ENCODE results near the gene SERGEF. TPM values are rescaled to one million over a fixed set of nuclear protein-coding genes. Genes with fewer than 3 reads are reported as not detected.
A peak's percentile ranks its signal among the peaks of the same experiment; 100 is the strongest.
"Not testable (repeated sequence)": the region's sequence is repeated elsewhere in the genome, so short reads cannot be mapped to it uniquely, and the experiment has no call there.

SERGEF gene
- total RNA-seq, 1 experiment from 2014 or later: 19.0 TPM

DNA sequence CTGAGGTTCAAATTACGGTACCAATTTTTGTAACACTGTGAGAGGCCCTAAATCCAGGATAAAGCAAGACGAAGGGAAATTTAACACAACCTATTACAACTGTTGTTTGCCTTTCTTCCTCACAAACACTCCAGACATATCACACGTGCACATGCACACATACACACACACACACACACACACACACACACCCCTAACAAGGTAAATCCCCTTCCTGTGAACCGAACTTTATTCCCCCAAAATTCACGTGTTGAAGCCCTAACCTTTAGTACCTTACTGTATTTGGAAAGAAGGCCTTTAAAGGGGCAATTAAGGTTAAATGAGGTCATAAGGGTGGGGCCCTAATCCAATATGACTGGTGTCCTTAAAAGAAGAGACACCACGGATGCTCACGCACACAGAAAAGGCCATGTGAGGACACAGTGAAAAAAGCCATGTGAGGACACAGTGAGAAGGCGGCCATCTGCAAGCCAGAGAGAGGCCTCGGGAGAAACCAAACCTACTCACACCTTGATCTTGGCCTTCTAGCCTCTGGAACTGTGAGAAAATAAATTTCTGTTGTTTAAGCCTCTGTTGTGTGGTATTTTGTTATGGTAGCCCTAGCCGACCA, 1.8 kb downstream of the SERGEF start:
- Histone ChIP-seq H3K27me3 (no peaks in the 10 kb centered on the region), H3K4me3 (no peak overlapping the region), H3K36me3 (no peaks in the 10 kb centered on the region), H3K9me3 (no peaks in the 10 kb centered on the region)
- no peak for DNase-seq

DNA sequence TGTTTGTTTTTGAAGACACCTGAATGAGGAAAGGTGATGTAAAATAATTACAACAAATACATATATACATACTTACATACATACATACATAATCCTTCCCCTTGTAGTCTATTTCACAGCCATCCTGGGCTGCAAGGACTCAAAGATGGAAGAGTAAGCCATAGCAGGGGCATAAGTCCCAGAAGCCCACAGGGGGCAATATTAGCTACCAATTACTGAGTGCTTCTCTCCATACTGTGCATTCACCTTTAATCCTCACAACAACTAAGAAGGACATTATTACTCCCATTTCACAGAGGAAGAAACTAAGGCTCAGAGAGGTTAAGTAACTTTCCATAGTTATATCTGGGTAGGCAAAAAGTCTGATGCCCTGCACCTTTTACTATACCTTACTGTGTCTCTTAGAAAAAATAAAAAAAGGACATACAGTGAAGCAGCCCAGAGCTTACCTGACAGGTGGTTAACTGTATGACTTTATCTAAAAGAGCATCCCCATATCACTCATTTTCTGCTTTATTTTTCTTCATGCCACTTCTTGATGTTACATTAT, 2.7 kb downstream of the SERGEF start:
- Histone ChIP-seq H3K36me3 (no peaks in the 10 kb centered on the region), H3K27me3 (no peaks in the 10 kb centered on the region), H3K9me3 (no peaks in the 10 kb centered on the region), H3K4me3 (no peak overlapping the region)
- DNase-seq: no peak

DNA sequence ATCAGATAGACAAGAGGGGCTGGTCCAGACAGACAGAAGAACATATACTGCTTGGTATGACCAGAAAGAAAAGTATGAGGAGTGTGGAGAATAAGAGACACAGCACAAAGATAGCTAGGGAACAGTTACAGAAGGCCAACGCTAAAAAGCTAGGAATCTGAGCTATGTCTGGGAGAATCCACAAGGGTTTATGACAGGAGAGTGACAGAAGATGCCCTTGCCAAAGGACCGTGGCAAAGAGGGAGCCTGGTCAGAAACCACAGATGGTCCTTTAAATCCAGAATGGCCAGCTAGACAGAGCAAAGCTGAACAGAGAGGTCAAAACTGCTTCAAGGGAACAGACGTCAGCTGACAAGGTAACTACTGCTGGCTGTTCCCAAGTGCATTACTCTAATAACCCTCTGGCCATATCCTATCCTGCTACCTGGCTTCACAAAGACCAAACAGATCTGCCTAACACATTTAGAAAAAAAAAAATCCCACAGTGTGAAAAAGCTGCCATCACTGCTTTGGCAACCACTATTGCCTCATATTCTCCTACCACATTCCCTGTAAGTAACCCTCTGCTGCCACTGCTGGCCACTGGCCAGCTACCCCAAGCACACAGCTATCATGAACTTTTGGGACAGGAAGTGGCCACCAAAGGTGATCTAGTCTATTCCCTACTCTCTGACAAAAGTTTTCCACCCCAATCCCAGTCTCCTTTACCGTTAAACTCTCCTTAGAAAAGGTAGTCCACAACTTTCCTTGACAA, 7.3 kb downstream of the SERGEF start:
- Histone ChIP-seq H3K27me3 (no peaks in the 10 kb centered on the region), H3K9me3 (no peaks in the 10 kb centered on the region), H3K4me3 (no peak overlapping the region), H3K36me3 (0 out of 2 replicates have a peak, but pooled peaks cover 2% of the 10 kb centered on the region)
- DNase-seq: no peak

DNA sequence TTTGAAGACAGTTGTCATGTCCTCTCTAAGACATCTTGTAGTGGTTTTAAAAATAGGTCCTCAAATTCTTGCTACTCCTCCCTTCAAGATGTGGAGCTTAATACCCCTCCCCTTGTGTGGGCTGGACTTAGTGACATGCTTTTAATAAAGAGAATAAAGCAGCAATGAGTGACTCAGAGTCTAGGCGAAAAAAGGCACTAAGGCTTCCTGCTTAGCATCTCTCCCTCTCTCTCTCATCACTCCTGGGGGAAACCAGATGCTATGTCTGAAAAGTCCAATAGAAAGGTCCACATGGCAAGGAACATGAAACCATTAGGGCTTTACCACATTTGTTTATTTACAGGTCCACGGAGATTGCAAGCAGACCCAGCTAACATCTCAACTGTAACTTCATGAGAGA, 11.7 kb downstream of the SERGEF start:
- Histone ChIP-seq H3K27me3 (no peaks in the 10 kb centered on the region), H3K36me3 (0 out of 2 replicates have a peak, but pooled peaks cover 2% of the 10 kb centered on the region), H3K4me3 (no peak overlapping the region), H3K9me3 (no peaks in the 10 kb centered on the region)
- no peak for DNase-seq

DNA sequence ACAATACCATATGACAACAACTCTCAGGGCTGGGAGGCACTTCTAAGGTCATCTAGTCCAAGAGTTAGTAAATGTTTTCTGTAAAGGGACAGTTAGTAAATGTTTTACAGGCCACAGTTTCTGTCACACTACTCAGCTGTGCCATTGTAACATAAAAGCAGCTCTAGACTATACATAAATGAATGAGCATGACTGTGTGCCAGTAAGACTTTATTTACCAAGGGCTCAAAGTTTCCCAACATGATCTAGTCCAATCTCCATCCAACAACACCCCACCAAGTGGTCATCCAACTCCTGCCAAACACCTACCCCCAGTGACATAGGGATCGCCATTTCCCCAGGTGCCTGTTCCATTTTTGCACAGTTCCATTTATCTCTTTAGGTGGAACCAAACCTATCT, 12.1 kb downstream of the SERGEF start:
- no peak for DNase-seq
- Histone ChIP-seq H3K36me3 (0 out of 2 replicates have a peak, but pooled peaks cover 2% of the 10 kb centered on the region), H3K9me3 (no peaks in the 10 kb centered on the region), H3K27me3 (no peaks in the 10 kb centered on the region), H3K4me3 (no peak overlapping the region)

DNA sequence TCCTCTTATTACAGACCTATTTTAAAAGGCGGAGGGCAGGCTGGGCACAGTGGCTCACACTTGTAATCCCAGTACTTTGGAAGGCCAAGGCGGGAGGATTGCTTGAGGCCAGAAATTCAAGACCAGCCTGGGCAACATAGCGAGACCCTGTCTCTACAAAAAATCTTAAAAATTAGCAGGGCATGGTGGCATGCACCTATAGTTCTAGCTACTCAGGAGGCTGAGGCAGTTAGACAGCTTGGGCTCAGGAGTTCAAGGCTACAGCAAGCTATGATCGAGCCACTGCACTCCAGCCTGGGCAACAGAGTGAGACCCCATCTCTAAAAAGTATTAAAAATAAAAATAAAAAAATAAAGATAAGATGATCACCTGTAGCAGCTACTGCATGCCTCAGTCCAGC, 12.7 kb downstream of the SERGEF start:
- H3K36me3 ChIP-seq, H3K27me3 ChIP-seq, DNase-seq, H3K9me3 ChIP-seq, H3K4me3 ChIP-seq: not testable (repeated sequence)

DNA sequence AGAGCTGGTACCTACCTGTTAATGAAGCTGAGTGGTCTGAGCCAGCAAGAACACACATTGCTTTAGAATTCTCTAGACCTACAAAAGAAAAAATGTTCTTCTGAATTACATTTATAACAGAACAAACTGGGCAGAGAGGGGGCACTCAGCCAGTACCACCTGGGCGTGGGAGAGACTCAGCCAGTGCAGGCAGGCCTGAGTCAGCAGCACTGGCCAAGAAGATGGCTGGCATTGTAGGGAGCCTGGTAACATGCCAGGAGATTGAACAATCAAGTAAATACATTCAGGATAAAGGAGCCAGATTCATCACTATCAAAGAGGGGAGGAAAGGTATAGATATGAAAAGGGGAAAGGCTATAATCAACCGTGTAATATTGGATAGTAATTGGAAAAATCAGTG, 19.9 kb downstream of the SERGEF start:
- no peaks in the 10 kb centered on the region for H3K36me3 ChIP-seq
- peak; percentile 57 for DNase-seq
- H3K27me3 ChIP-seq: no peaks in the 10 kb centered on the region
- no peak overlapping the region for H3K4me3 ChIP-seq
- H3K9me3 ChIP-seq: no peaks in the 10 kb centered on the region

DNA sequence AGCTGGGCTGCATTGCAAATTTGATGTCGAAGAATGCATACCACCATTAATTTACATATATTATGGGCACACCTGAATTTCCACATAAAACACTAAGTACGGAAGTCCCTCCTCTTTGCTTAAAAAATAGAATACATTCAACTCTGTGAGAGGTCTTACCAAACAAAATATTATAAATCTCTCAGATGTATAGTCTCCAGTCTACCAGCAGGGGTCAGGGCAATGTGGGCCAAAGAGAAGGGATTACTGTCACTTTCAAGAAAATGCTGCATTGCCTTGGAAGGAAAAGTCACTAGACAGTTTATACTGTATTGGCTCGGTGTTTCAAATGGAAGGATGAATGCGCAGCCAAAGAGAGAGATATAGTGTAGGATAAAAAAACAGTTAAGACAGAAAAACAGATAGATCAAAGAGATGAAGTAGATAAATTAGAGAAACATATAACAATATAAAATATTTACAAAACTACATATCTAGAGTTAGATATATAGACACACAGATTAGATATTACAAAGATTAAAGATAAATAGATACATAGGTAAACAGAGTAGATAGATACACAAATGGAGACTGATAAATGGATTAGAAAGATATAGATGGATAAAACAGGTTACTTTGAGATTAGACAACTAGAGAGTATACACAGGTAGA, 20.9 kb downstream of the SERGEF start:
- DNase-seq: peak; percentile 18
- H3K9me3 ChIP-seq: no peaks in the 10 kb centered on the region
- H3K27me3 ChIP-seq: no peaks in the 10 kb centered on the region
- no peaks in the 10 kb centered on the region for H3K36me3 ChIP-seq
- H3K4me3 ChIP-seq: no peak overlapping the region

DNA sequence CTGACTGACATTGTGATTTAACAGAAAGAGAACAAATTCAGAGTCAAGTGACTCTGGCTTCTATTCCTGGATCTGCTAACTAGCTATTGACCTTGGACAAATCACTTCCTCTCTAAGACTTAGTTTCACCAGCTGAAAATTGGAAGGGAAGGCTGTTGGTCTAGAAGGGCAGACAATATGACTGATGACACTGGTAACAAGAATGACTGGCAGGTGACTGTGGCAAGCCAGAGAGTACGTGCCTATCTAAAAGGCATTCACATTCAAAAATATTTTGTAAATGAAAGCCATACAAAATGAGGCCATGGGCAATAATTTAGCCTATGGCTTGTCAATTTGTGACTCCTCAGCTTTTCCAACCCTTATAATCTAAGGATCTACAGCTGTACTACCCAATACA, 23.5 kb downstream of the SERGEF start:
- DNase-seq: no peak
- Histone ChIP-seq H3K36me3 (no peaks in the 10 kb centered on the region), H3K4me3 (no peak overlapping the region), H3K27me3 (no peaks in the 10 kb centered on the region), H3K9me3 (no peaks in the 10 kb centered on the region)

DNA sequence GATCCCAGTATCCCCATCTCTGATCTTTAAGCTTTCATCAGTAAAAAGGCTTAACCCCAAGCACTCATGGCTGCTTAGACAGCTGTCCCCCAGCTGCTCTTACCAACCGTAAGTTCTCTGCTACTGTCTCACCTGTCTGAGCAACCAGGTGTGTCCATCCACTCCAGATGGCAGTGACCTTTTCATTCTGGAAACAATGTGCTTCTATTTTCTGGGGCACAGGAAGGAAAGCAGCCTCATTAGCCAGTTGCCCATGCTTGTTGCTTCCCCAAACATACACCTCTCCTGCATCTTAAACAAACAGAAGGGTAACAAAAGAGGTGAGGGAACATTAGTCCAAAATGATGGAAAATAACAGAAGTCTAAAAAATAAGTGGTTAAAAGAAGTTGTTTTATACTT, 24.4 kb downstream of the SERGEF start:
- no peaks in the 10 kb centered on the region for H3K36me3 ChIP-seq
- H3K9me3 ChIP-seq: no peaks in the 10 kb centered on the region
- H3K4me3 ChIP-seq: no peak overlapping the region
- no peak for DNase-seq
- no peaks in the 10 kb centered on the region for H3K27me3 ChIP-seq

DNA sequence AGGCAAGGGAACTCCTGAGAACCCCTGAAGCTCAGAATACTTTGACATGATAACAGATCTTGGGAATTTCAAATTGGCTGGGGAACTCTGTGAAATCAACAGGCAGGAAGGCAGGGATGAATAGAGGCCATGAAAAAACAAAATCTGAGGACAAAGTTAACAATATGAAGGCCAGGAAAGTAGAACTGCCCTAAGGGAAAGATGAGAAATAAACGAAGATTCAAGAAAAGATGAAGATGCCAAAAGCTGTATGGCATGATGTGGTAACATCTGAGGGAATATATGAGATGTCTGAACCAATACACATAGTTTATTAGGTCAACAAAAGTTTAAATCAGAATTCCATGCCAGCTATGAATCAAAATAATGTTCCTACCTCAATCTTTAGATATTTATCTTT, 25.0 kb downstream of the SERGEF start:
- DNase-seq: no peak
- no peaks in the 10 kb centered on the region for H3K9me3 ChIP-seq
- H3K4me3 ChIP-seq: no peak overlapping the region
- H3K27me3 ChIP-seq: no peaks in the 10 kb centered on the region
- H3K36me3 ChIP-seq: no peaks in the 10 kb centered on the region

DNA sequence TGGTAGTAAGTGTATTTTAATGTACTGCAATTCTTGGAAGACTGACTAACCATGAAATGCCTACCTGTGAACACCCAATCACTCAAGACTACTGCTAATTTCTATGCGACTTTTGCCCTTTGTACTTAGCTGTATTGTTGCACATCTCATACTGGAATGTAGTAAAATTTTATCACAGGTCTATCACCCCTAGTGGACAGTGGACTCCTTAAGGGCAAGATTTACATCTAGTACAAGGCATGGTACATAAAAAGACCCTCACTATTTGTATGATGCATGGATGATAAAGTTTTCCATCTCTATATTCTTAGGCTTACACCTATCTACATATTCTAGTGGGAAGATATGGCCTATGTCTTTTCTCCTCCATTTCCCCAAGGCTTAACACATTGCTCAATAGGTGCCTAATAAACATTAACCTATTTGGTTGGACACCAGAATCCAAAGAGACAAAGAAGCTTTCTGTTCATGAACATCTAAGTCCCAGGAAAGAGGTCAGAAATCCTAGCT, 26.1 kb downstream of the SERGEF start:
- no peaks in the 10 kb centered on the region for H3K36me3 ChIP-seq
- H3K27me3 ChIP-seq: no peaks in the 10 kb centered on the region
- DNase-seq: no peak

DNA sequence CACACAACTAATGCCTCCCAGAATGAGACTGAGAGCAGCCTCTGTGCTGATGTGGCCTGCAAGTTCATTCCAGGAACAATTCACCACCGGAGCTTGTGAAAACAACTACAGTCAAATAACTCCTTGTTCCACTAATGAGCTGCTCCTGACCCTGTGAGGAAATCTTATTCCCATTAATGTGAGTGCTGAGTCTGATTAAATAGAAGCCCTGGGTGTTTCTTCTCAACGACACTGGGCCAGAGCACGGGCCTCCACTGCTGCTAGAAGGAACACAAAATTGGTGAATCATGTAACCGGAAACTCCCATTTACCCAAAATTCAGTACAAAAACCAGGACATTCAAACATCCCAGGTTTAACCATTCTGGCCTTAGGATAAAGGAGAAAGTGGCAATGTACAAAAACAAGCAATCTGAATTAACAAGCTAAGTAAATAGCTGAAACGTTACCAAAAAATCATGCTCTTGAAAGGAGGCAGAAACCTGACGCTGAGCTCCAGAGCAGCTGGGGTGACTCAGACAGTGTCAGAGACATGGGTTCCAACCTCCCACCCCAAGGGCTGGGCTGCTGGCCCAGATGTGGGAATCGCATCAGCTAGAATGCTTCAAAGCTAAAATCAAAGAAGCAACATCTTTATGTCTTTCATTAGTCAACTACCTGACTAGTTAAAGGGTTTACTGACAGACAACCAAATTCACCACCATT, 26.7 kb downstream of the SERGEF start:
- no peak overlapping the region for H3K4me3 ChIP-seq
- no peaks in the 10 kb centered on the region for H3K36me3 ChIP-seq
- peak; percentile 80 for DNase-seq

More for the DNA sequence above, 26.1 kb downstream of the SERGEF start:
- no peaks in the 10 kb centered on the region for H3K9me3 ChIP-seq
- H3K4me3 ChIP-seq: no peak overlapping the region

DNA sequence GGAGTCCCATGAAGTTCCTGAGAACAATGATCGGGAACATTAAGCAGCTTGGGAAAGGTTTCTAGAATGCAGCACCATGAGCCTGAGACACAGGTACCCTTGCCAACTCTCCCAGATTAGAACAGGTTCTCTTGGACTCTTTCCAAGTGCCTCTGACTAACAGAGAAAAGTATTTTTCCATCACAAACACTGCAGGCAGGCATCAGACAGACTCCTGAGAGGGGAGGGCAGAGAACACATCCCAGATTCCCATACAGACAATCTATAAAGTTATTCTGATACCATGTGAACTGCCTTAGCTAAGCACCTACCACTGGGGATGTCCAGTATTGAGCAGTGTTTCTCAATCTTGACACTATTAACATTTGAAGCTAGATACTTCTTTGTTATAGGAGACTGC, 27.3 kb downstream of the SERGEF start:
- H3K4me3 ChIP-seq: no peak overlapping the region
- no peaks in the 10 kb centered on the region for H3K9me3 ChIP-seq
- no peak for DNase-seq
- no peaks in the 10 kb centered on the region for H3K27me3 ChIP-seq
- no peaks in the 10 kb centered on the region for H3K36me3 ChIP-seq

More for the DNA sequence above, 26.7 kb downstream of the SERGEF start:
- H3K9me3 ChIP-seq: no peaks in the 10 kb centered on the region
- H3K27me3 ChIP-seq: no peaks in the 10 kb centered on the region

DNA sequence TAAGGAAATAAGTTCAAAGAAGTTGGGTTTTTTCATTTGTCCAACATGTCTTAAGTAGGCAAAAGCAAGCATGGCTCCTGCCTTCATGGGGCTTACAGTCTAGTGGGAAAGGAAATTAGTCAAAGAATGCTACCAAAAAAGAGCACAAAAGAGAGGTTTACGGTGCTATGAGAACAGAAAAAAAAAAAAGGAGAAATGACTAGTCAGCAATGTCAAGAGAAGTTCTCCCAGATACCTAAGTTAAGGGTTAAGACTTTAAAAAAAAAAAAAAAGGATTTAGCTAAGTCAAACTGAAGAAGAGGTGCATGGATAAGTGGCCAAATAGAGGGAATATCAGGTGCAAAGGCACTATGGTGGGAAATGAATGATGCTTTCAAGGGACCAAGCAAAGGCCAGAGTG, 29.3 kb downstream of the SERGEF start:
- Histone ChIP-seq H3K27me3 (no peaks in the 10 kb centered on the region), H3K4me3 (no peak overlapping the region), H3K9me3 (no peaks in the 10 kb centered on the region), H3K36me3 (no peaks in the 10 kb centered on the region)
- DNase-seq: no peak

DNA sequence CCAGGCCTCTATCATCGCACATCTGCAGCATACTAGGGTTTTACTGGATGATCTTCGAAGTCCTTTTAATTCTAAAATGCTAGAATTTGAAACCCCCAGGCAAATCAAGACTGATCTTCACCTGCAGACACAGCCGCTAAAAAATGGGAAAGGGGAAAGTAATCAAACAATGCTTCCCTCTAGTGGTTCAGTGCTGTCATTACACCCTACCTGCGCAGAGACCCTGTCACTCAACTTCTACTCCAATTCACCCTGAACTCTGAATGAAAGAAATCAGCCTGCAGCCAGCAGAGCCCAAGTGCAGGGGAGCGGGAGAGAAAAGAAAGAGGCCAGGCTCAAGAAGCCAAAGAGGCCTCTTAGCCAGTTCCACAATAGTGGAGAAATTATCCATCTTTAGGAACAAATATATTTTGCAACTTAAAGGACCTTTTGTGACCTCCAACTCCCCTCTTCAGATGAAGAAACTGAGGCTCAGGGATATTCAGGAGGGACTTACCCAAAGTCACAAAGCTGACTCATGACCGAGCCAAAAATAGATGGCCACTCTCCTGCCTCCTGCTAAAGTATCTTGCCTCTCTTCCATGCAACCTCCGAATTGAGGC, 33.0 kb downstream of the SERGEF start:
- no peak overlapping the region for H3K4me3 ChIP-seq
- H3K9me3 ChIP-seq: no peaks in the 10 kb centered on the region
- H3K27me3 ChIP-seq: no peaks in the 10 kb centered on the region
- H3K36me3 ChIP-seq: no peaks in the 10 kb centered on the region
- DNase-seq: no peak
